HepG2 (cell line): ENCODE measurements around the gene ALOXE3. TPM values are rescaled to one million over a fixed set of nuclear protein-coding genes. Genes with fewer than 3 reads are reported as not detected.

Experiments used
- CREB3 ChIP-seq: sonication (generic); formaldehyde crosslinking; IDR thresholded peaks from 2 replicates; pipeline ENCODE4 v1.5.0; 2020; ENCODE audit warnings: missing genetic modification reagents
- DZIP1 ChIP-seq: sonication (generic); formaldehyde crosslinking; IDR thresholded peaks from 2 replicates; pipeline ENCODE4 v1.5.0; 2020; ENCODE audit warnings: mild to moderate bottlenecking, missing genetic modification reagents
- ETV5 ChIP-seq: IDR thresholded peaks from 2 replicates; pipeline ENCODE4 v1.6.1; 2018; ENCODE audit warnings: missing biosample characterization, missing genetic modification reagents, inconsistent platforms, borderline replicate concordance
- FOXC1 ChIP-seq: sonication (generic); formaldehyde crosslinking; IDR thresholded peaks from 2 replicates; pipeline ENCODE4 v1.8.0; 2022; ENCODE audit warnings: mild to moderate bottlenecking, missing genetic modification reagents, borderline replicate concordance
- GMEB2 ChIP-seq: IDR thresholded peaks from 2 replicates; pipeline ENCODE4 v1.6.1; 2016; ENCODE audit warnings: missing biosample characterization, missing genetic modification reagents, low read depth
- NR2F6 ChIP-seq, 2 experiments: IDR thresholded peaks; 2 replicates each; pipeline ENCODE4 v1.6.1; 2016; ENCODE audit warnings: antibody characterized with exemption in 1 of 2, mild to moderate bottlenecking in 1 of 2
- POLR2AphosphoS5 ChIP-seq: IDR thresholded peaks from 2 replicates; pipeline ENCODE4 v1.6.1; 2012; ENCODE audit warnings: low read depth, low read length
- RAD21 ChIP-seq: fragments of 450-650 bp; formaldehyde crosslinking; IDR thresholded peaks from 2 replicates; pipeline ENCODE4 v1.5.0; 2020; ENCODE audit warnings: mild to moderate bottlenecking
- REST ChIP-seq, 2 experiments: IDR thresholded peaks; 2 replicates each; pipeline ENCODE4 v1.6.1; 2011 to 2012; ENCODE audit warnings: low read length in 2 of 2, borderline replicate concordance in 1 of 2, low read depth in 1 of 2, mild to moderate bottlenecking in 1 of 2, moderate library complexity in 1 of 2
- RXRA ChIP-seq: sonication (generic); formaldehyde crosslinking; IDR thresholded peaks from 2 replicates; pipeline ENCODE4 v1.5.1; 2020; ENCODE audit warnings: missing genetic modification reagents
- RXRB ChIP-seq: IDR thresholded peaks from 2 replicates; pipeline ENCODE4 v1.6.1; 2016; ENCODE audit warnings: borderline replicate concordance, missing genetic modification reagents, missing compliant biosample characterization
- SCMH1 ChIP-seq: sonication (generic); formaldehyde crosslinking; IDR thresholded peaks from 2 replicates; pipeline ENCODE4 v1.9.0; 2021; ENCODE audit warnings: missing genetic modification reagents, mild to moderate bottlenecking, borderline replicate concordance
- ZNF672 ChIP-seq: sonication (generic); formaldehyde crosslinking; IDR thresholded peaks from 2 replicates; pipeline ENCODE4 v1.8.1; 2022; ENCODE audit warnings: missing genetic modification reagents
- polyA plus RNA-seq, 8 experiments: library from polyadenylated mRNA; depleted of rRNA in 3 of 8; stranded (reverse) in 7 of 8; unstranded in 1 of 8; fragments of >200 nt; fragmentation: Illumina TruSeq in 4 of 8; extraction: Trizol in 4 of 8; gene quantifications; 2 replicates each; pipeline versions ENCODE4 v1.2.1 to v1.2.3, GENCODE V29; 2011 to 2016; ENCODE audit warnings: low read depth in 4 of 8, missing spikeins in 1 of 8, mixed read lengths in 1 of 8; ENCODE audit not compliant: insufficient read depth in 1 of 8
- total RNA-seq, 5 experiments: library from RNA; depleted of rRNA; stranded (reverse); fragments of >200 nt; fragmentation: Illumina TruSeq; extraction: Trizol; gene quantifications; 2 replicates each; pipeline ENCODE4 v1.2.3, GENCODE V29; 2016; ENCODE audit warnings: low read depth in 1 of 5
- TF ChIP-seq, protein P1 (sequence below), 2 experiments: sonication (generic) in 1 of 2; formaldehyde crosslinking in 1 of 2; IDR thresholded peaks; 2 replicates each; pipeline versions ENCODE4 v1.4.0 to v1.6.1; 2018 to 2020; ENCODE audit warnings: missing genetic modification reagents in 2 of 2, borderline replicate concordance in 1 of 2, low read depth in 1 of 2, mild to moderate bottlenecking in 1 of 2, missing biosample characterization in 1 of 2
- TF ChIP-seq, protein P2 (sequence below): sonication (generic); formaldehyde crosslinking; IDR thresholded peaks from 2 replicates; pipeline ENCODE4 v1.4.0; 2020; ENCODE audit warnings: mild to moderate bottlenecking, missing genetic modification reagents
- TF ChIP-seq, protein P3 (sequence below): IDR thresholded peaks from 2 replicates; pipeline ENCODE4 v1.6.1; 2016; ENCODE audit warnings: missing genetic modification reagents, missing compliant biosample characterization

Gene ALOXE3
- total and polyA plus RNA-seq, 2 of the 13 experiments (the other 11 are each of a cell fraction or from before 2014, with no cell fraction given) = 0.07 TPM; not detected in 1

DNA sequence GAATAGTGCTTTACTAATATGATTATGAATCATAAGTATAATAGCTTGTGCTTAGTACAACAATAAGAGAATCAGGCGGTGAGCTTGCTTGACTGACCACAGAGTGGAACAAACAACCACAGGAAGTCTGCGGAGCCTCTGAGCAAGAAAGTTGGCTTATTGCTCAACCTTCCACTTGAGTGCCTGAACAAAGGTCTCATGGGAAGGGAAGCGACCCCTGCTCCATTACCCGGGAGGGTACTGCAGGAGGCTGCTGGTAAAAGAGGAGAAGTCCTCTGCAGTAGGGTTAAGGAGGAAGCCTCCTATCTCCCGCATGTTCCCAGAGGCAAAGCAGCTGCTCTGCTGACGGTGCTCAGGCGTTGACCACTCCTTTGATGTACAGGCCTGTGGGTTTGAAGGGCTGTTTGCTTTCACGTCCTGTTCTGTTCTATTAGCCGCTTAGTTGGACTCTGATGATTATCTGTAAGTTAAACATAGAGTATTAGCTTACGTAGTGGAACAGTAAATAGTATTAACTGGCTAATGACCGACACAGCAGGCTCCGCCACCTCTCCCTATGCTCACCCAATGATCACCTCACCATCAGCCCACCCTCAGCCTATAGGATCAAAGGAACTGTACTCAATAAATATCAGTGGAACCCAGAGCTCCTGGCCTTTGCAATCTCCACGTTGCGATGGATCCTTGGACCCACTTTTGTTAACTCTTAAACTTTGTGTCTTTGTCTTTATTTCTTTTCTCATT is 61.9 kb downstream of the ALOXE3 start (continued):
- TF ChIP-seq DZIP1 (CRISPR knock-in tag) (no peak), ETV5 (CRISPR knock-in tag) (peak; percentile 87), NR2F6 (IDR thresholded peaks at IDR 0.05) (peak; percentile 85), NR2F6 (CRISPR knock-in tag; IDR thresholded peaks at IDR 0.05) (peak; percentile 57), FOXC1 (no peak), RXRA (peak; percentile 62; the same call in 1 of the 2 replicates), POLR2AphosphoS5 (peak; percentile 92), REST (IDR thresholded peaks at IDR 0.05; ENCODE audit: borderline replicate concordance in 1 of 2, low read depth in 1 of 2, low read length in 2 of 2) (peak in 1 of 2 experiments; percentile 86), CREB3 (no peak), RAD21 (CRISPR knock-in tag) (0 out of 2 replicates have a peak, but pooled peaks have one; percentile 15), SCMH1 (no peak), GMEB2 (no peak), RXRB (CRISPR knock-in tag) (peak; percentile 77), ZNF672 (CRISPR knock-in tag) (no peak)
- TF ChIP-seq, protein P1, sequence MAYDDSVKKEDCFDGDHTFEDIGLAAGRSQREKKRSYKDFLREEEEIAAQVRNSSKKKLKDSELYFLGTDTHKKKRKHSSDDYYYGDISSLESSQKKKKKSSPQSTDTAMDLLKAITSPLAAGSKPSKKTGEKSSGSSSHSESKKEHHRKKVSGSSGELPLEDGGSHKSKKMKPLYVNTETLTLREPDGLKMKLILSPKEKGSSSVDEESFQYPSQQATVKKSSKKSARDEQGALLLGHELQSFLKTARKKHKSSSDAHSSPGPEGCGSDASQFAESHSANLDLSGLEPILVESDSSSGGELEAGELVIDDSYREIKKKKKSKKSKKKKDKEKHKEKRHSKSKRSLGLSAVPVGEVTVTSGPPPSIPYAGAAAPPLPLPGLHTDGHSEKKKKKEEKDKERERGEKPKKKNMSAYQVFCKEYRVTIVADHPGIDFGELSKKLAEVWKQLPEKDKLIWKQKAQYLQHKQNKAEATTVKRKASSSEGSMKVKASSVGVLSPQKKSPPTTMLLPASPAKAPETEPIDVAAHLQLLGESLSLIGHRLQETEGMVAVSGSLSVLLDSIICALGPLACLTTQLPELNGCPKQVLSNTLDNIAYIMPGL (CRISPR knock-in tag; IDR thresholded peaks at IDR 0.05; ENCODE audit: borderline replicate concordance in 1 of 2, low read depth in 1 of 2) = peak; percentile 65 to 78
- TF ChIP-seq, protein P2, sequence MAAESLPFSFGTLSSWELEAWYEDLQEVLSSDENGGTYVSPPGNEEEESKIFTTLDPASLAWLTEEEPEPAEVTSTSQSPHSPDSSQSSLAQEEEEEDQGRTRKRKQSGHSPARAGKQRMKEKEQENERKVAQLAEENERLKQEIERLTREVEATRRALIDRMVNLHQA (CRISPR knock-in tag) = 0 out of 2 replicates have a peak, but pooled peaks have one; percentile 65
- TF ChIP-seq, protein P3, sequence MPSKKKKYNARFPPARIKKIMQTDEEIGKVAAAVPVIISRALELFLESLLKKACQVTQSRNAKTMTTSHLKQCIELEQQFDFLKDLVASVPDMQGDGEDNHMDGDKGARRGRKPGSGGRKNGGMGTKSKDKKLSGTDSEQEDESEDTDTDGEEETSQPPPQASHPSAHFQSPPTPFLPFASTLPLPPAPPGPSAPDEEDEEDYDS (CRISPR knock-in tag) = peak; percentile 94
